GM08714 (cell line): ENCODE data around the gene IL20.

ENCODE experiments used
- H3K4me3 ChIP-seq: fragments of 200-500 bp; sonication (Bioruptor generic); 2 replicates; pipeline ENCODE4 v1.5.1; 2014; ENCODE audit warnings: mild to moderate bottlenecking, low read length, inconsistent platforms
- ZNF274 ChIP-seq: IDR thresholded peaks from 2 replicates; pipeline ENCODE4 v1.6.1; 2012; ENCODE audit warnings: mild to moderate bottlenecking, low read depth, low read length

Gene IL20

GRCh38 chr1:206898089-206898914, 32.9 kb downstream of the IL20 start:
- no peak overlapping the region for H3K4me3 ChIP-seq
- TF ChIP-seq ZNF274, result no peak

- H3K4me3 ChIP-seq, result no peak overlapping the region
- no peak for TF ChIP-seq ZNF274
These were observed 33.5 kb downstream of the IL20 start for GRCh38 chr1:206898915-206899431.

DNA sequence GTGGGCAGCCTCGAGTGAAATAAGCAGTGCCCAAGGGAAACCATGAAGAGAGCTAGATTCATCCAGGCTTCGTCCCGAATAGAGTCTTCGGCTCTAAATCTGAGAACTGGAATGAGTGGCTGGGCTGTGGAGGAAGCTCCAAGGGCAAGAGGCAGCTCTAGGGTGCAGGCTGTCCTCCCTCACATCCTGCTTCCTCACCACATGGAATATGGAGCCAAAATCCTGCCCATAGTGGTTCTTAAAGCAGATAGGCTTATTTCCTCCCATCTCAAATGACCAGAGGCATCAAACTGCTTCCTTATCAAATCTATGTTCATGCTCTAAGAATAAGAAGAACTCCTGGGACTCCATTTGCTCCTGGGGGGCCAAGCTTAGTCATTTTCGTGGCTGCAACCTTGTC, 34.3 kb downstream of the IL20 start:
- no peak for TF ChIP-seq ZNF274
- H3K4me3 ChIP-seq, result no peak overlapping the region

- TF ChIP-seq ZNF274, result no peak
- no peak overlapping the region for H3K4me3 ChIP-seq
These were observed 34.7 kb downstream of the IL20 start for GRCh38 chr1:206900149-206900548.

- H3K4me3 ChIP-seq, result no peak overlapping the region
- no peak for TF ChIP-seq ZNF274
These were observed 36.5 kb downstream of the IL20 start for GRCh38 chr1:206901944-206902343.

DNA sequence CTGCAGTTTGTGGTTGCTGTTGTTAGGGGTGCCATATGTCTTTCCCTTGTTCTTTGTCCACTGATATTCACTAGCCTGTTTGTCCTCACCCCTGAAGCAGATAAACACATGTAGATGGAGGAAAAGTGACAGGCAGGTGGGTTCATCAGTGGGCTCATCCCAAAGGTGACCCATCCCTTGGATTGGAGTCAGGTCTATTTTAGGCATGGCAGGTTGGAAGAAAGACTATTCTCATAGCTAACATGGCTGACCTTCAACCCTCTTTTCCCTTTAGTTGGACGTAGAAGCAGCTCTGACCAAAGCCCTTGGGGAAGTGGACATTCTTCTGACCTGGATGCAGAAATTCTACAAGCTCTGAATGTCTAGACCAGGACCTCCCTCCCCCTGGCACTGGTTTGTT, 37.3 kb downstream of the IL20 start:
- H3K4me3 ChIP-seq, result no peak overlapping the region
- TF ChIP-seq ZNF274, result no peak

DNA sequence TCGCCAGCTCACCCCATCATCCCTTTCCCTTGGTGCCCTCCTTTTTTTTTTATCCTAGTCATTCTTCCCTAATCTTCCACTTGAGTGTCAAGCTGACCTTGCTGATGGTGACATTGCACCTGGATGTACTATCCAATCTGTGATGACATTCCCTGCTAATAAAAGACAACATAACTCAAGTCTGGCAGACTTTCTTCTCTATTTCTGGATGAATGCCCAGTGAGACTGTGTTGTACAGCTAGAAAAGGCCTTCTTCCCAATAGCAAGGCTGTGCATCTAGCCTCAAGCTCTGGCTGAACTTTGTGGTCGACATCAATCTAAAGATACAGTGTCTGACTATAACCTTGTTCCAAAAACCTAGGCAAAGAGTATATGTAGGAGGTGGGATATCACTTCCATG, 38.3 kb downstream of the IL20 start:
- H3K4me3 ChIP-seq, result no peak overlapping the region
- TF ChIP-seq ZNF274, result no peak

- no peak for TF ChIP-seq ZNF274
- no peak overlapping the region for H3K4me3 ChIP-seq
These were observed 39.2 kb downstream of the IL20 start for GRCh38 chr1:206904423-206905142.

- no peak overlapping the region for H3K4me3 ChIP-seq
- TF ChIP-seq ZNF274, result no peak
These were observed 40.1 kb downstream of the IL20 start for GRCh38 chr1:206905295-206906164.

DNA sequence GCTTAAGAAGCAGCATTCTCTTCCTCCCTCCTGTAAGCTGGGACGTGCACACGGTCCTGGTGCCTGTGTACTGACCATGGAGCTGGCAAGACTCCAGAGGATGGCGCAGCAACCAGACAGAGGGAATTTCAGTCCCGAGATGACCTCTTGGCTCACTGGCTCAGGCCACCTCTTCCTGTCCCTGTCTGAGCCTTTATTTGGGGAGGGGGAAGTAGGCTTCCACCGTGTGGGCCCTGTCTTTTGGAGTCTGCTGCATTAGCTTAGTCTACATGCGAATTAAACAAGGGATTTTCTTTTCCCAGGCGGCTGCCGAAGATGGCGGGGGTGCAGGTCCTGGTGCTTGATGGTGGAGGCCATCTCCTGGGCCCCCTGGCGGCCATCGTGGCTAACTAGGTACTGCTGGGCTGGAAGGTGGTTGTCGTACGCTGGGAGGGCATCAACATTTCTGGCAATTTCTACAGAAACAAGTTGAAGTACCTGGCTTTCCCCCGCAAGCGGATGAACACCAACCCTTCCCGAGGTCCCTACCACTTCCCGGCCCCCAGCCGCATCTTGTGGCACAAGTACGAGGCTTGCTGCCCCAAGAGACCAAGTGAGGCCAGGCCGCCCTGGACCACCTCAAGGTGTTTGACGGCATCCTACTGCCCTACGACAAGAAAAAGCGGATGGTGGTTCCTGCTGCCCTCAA, 42.0 kb downstream of the IL20 start:
- no peak for TF ChIP-seq ZNF274

DNA sequence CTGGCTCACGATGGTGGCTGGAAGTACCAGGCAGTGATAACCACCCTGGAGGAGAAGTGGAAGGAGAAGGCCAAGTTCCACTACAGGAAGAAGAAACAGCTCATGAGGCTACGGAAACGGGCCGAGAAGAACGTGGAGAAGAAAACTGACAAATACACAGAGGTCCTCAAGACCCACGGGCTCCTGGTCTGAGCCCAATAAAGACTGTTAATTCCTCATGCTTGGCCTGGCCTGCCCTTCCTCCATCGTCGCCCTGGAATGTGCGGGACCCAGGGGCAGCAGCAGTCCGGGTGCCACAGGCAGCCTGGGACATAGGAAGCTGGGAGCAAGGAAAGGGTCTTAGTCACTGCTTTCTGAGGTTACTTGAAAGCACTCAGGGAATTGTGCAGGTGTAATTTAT, 42.6 kb downstream of the IL20 start:
- no peak for TF ChIP-seq ZNF274
- H3K4me3 ChIP-seq, result no peak overlapping the region

More for the DNA sequence above, 42.0 kb downstream of the IL20 start:
- no peak overlapping the region for H3K4me3 ChIP-seq

- no peak for TF ChIP-seq ZNF274
- H3K4me3 ChIP-seq, result peak overlapping the region; percentile 3; the same call in 1 of the 2 replicates
These were observed 43.9 kb downstream of the IL20 start for GRCh38 chr1:206909161-206909882.

DNA sequence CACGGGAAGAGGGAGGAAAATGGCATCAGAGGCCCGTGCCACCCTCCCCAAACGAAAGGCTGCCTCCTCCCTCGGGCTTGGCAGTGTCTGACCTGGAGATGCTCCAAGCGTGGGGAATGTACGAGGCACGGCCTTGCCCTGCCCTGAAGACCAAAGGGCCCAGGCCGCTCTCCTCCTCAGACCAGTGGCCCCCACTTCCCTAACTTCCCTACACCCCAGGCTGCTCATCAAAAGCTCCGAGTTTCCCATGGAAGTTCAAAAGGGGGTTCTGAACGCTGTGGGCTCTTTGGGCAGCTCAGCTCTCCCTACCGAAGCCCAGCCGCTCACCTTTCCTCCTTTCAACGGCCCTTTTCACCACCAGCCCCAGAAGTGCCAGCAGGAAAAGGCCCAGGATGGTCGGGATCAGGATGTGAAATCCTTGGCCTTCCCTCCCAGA, 44.5 kb downstream of the IL20 start:
- peak overlapping the region; percentile 3; the same call in 1 of the 2 replicates for H3K4me3 ChIP-seq
- no peak for TF ChIP-seq ZNF274
